ENCODE data around the gene ZNF438.

The ZNF438 gene

GRCh38 chr10:31014161-31014875 is 17.3 kb downstream of the ZNF438 start:
- Histone ChIP-seq H3K9me3 (ENCODE audit: severe bottlenecking) (no peaks in the 10 kb centered on the region), H3K27me3 (ENCODE audit: insufficient read depth, low read depth, severe bottlenecking) (no peaks in the 10 kb centered on the region), H3K27ac (no peak overlapping the region), H3K4me3 (ENCODE audit: low read depth, low read length) (no peak overlapping the region), H3K36me3 (no peaks in the 10 kb centered on the region)
- no peak for TF ChIP-seq CTCF (IDR thresholded peaks at IDR 0.05; ENCODE audit: low read depth, low read length)
- no peak for DNase-seq

GRCh38 chr10:31013331-31013730 is 18.3 kb downstream of the ZNF438 start:
- Histone ChIP-seq H3K36me3 (no peaks in the 10 kb centered on the region), H3K27me3 (ENCODE audit: insufficient read depth, low read depth, severe bottlenecking) (no peaks in the 10 kb centered on the region), H3K27ac (no peak overlapping the region), H3K4me3 (ENCODE audit: low read depth, low read length) (no peak overlapping the region), H3K9me3 (ENCODE audit: severe bottlenecking) (no peaks in the 10 kb centered on the region)
- no peak for DNase-seq
- no peak for TF ChIP-seq CTCF (IDR thresholded peaks at IDR 0.05; ENCODE audit: low read depth, low read length)

GRCh38 chr10:31011665-31012022 is 20.0 kb downstream of the ZNF438 start:
- Histone ChIP-seq H3K27me3 (ENCODE audit: insufficient read depth, low read depth, severe bottlenecking) (no peaks in the 10 kb centered on the region), H3K9me3 (ENCODE audit: severe bottlenecking) (no peaks in the 10 kb centered on the region), H3K36me3 (no peaks in the 10 kb centered on the region), H3K27ac (no peak overlapping the region), H3K4me3 (ENCODE audit: low read depth, low read length) (no peak overlapping the region)
- no peak for TF ChIP-seq CTCF (IDR thresholded peaks at IDR 0.05; ENCODE audit: low read depth, low read length)
- no peak for DNase-seq

GRCh38 chr10:31011017-31011664 is 20.5 kb downstream of the ZNF438 start:
- no peaks in the 10 kb centered on the region for H3K27me3 ChIP-seq (ENCODE audit: insufficient read depth, low read depth, severe bottlenecking)
- no peaks in the 10 kb centered on the region for H3K9me3 ChIP-seq (ENCODE audit: severe bottlenecking)
- no peak overlapping the region for H3K27ac ChIP-seq

GRCh38 chr10:31010062-31010461 is 21.6 kb downstream of the ZNF438 start:
- TF ChIP-seq CTCF (IDR thresholded peaks at IDR 0.05; ENCODE audit: low read depth, low read length): no peak
- Histone ChIP-seq H3K27ac (no peak overlapping the region), H3K4me3 (ENCODE audit: low read depth, low read length) (no peak overlapping the region), H3K9me3 (ENCODE audit: severe bottlenecking) (no peaks in the 10 kb centered on the region), H3K27me3 (ENCODE audit: insufficient read depth, low read depth, severe bottlenecking) (no peaks in the 10 kb centered on the region), H3K36me3 (no peaks in the 10 kb centered on the region)
- DNase-seq: no peak

More at GRCh38 chr10:31011017-31011664, 20.5 kb downstream of the ZNF438 start:
- no peak for TF ChIP-seq CTCF (IDR thresholded peaks at IDR 0.05; ENCODE audit: low read depth, low read length)
- DNase-seq: peak; percentile 72
- Histone ChIP-seq H3K4me3 (ENCODE audit: low read depth, low read length) (no peak overlapping the region), H3K36me3 (no peaks in the 10 kb centered on the region)
